Forelimb muscle (tissue), 1 donor: ENCODE data around the gene TMEM256. TPM values are rescaled to one million over a fixed set of nuclear protein-coding genes. Genes with fewer than 3 reads are reported as not detected.

Experiments used
- polyA plus RNA-seq: library from polyadenylated mRNA; unstranded; fragments of 120-200 nt; gene quantifications from one replicate; pipeline ENCODE4 v1.2.1, GENCODE V29; 2013; ENCODE audit not compliant: insufficient read length

The TMEM256 gene
- polyA plus RNA-seq, 1 donor = 55.6 TPM

Other genes with a start within 250 kb of the TMEM256 start
- 2.3 TPM for gene ASGR1, start 224.7 kb downstream of the TMEM256 start, polyA plus RNA-seq
- gene DLG4, start 184.3 kb downstream of the TMEM256 start, polyA plus RNA-seq = 18.0 TPM
- gene ACADVL, start 184.2 kb downstream of the TMEM256 start, polyA plus RNA-seq = 243 TPM
- gene DVL2, start 169.6 kb downstream of the TMEM256 start, polyA plus RNA-seq = 36.2 TPM
- gene PHF23, start 164.6 kb downstream of the TMEM256 start, polyA plus RNA-seq = 35.7 TPM
- 246 TPM for gene GABARAP, start 161.6 kb downstream of the TMEM256 start, polyA plus RNA-seq
- 187 TPM for gene CTDNEP1, start 152.4 kb downstream of the TMEM256 start, polyA plus RNA-seq
- 48.5 TPM for gene ELP5, start 151.9 kb downstream of the TMEM256 start, polyA plus RNA-seq
- 0.99 TPM for gene CLDN7, start 141.6 kb downstream of the TMEM256 start, polyA plus RNA-seq
- gene SLC2A4, start 122.4 kb downstream of the TMEM256 start, polyA plus RNA-seq = 39.2 TPM
- 2.4 TPM for gene YBX2, start 109.5 kb downstream of the TMEM256 start, polyA plus RNA-seq
- 281 TPM for gene EIF5A, start 96.5 kb downstream of the TMEM256 start, polyA plus RNA-seq
- gene GPS2, start 88.7 kb downstream of the TMEM256 start, polyA plus RNA-seq = 60.5 TPM
- 18.7 TPM for gene NEURL4, start 74.8 kb downstream of the TMEM256 start, polyA plus RNA-seq
- 11.3 TPM for gene ACAP1, start 67.6 kb downstream of the TMEM256 start, polyA plus RNA-seq
- gene KCTD11, start 51.9 kb downstream of the TMEM256 start, polyA plus RNA-seq = 6.5 TPM
- not detected for gene TMEM95, start 48.9 kb downstream of the TMEM256 start, polyA plus RNA-seq
- gene TNK1, start 23.0 kb downstream of the TMEM256 start, polyA plus RNA-seq = 0.71 TPM
- gene PLSCR3, start 9.6 kb downstream of the TMEM256 start, polyA plus RNA-seq = 27.7 TPM
- gene NLGN2, start 3.7 kb upstream of the TMEM256 start, polyA plus RNA-seq = 24.5 TPM
- gene SPEM1, start 16.2 kb upstream of the TMEM256 start, polyA plus RNA-seq = not detected
- not detected for gene SPEM2, start 21.5 kb upstream of the TMEM256 start, polyA plus RNA-seq
- gene SPEM3, start 24.8 kb upstream of the TMEM256 start, polyA plus RNA-seq = not detected
- 0.87 TPM for gene TMEM102, start 31.3 kb upstream of the TMEM256 start, polyA plus RNA-seq
- gene FGF11, start 35.4 kb upstream of the TMEM256 start, polyA plus RNA-seq = 1.4 TPM
- 89.3 TPM for gene CHRNB1, start 41.0 kb upstream of the TMEM256 start, polyA plus RNA-seq
- gene ZBTB4, start 75.5 kb upstream of the TMEM256 start, polyA plus RNA-seq = 25.1 TPM
- gene SLC35G6, start 77.3 kb upstream of the TMEM256 start, polyA plus RNA-seq = 0.15 TPM
- gene POLR2A, start 80.3 kb upstream of the TMEM256 start, polyA plus RNA-seq = 53.3 TPM
- gene TNFSF12, start 145.0 kb upstream of the TMEM256 start, polyA plus RNA-seq = 25.8 TPM
- 2.6 TPM for gene TNFSF13, start 154.7 kb upstream of the TMEM256 start, polyA plus RNA-seq
- gene SENP3, start 157.8 kb upstream of the TMEM256 start, polyA plus RNA-seq = 31.7 TPM
- 25.6 TPM for gene CD68, start 175.5 kb upstream of the TMEM256 start, polyA plus RNA-seq
- gene MPDU1, start 179.8 kb upstream of the TMEM256 start, polyA plus RNA-seq = 43.1 TPM
- 1.7 TPM for gene SOX15, start 186.0 kb upstream of the TMEM256 start, polyA plus RNA-seq
- 38.5 TPM for gene FXR2, start 210.8 kb upstream of the TMEM256 start, polyA plus RNA-seq
- gene SAT2, start 223.7 kb upstream of the TMEM256 start, polyA plus RNA-seq = 61.7 TPM
- 0.51 TPM for gene SHBG, start 226.0 kb upstream of the TMEM256 start, polyA plus RNA-seq
- 33.9 TPM for gene ATP1B2, start 246.8 kb upstream of the TMEM256 start, polyA plus RNA-seq